ENCODE results near the gene DOK3. TPM values are rescaled to one million over a fixed set of nuclear protein-coding genes. Genes with fewer than 3 reads are reported as not detected.
A peak's percentile ranks its signal among the peaks of the same experiment; 100 is the strongest.

DOK3 gene
- total and polyA plus RNA-seq, 12 donors, result 0.74 to 11.4 (median 2.3) TPM

DNA sequence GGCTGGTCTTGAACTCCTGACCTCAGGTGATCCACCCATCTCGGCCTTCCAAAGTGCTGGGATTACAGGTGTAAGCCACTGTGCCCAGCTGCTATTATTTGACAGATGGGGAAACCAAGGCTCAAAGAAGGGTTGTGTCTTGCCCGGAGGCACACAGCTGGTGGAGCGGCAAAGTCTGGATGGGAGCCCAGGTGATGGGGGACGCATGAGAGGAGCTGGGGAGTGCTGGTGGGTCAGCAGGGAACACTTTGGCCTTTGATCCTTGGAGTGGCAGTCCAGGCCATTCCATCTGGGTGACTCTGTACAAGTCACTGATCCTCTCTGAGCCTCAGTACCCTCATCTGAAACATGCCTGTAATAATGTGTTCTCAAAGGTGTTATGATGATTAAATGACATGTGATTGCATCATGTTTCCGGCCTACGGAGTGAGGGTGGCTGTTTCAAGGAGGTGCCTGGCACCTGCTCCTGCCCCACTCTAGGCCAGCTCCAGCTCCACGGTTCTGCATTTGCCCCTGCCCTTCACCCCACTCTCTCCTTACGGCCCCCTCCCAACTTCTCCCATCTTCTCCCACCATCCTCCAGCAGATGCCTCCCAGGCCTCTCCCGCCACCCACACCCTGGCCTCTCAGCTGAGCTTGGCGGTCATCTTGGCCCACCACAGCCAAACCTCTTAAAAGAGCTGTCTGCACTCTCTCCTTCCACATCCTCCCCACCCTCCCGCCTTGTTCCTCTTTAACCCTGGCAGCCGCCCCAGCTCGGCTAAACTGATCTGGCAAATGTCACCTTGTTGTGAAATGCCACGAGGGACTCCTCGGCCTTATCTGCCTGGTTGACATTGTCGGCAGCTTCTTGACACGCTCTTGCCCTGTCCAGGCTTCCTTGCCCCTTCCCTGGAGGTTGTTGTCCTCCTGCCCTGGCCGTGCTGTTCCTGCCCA is 30.6 kb downstream of the DOK3 start:
- peak; percentile 83 to 93 (median 86) for ATAC-seq
- TF ChIP-seq, protein P1, sequence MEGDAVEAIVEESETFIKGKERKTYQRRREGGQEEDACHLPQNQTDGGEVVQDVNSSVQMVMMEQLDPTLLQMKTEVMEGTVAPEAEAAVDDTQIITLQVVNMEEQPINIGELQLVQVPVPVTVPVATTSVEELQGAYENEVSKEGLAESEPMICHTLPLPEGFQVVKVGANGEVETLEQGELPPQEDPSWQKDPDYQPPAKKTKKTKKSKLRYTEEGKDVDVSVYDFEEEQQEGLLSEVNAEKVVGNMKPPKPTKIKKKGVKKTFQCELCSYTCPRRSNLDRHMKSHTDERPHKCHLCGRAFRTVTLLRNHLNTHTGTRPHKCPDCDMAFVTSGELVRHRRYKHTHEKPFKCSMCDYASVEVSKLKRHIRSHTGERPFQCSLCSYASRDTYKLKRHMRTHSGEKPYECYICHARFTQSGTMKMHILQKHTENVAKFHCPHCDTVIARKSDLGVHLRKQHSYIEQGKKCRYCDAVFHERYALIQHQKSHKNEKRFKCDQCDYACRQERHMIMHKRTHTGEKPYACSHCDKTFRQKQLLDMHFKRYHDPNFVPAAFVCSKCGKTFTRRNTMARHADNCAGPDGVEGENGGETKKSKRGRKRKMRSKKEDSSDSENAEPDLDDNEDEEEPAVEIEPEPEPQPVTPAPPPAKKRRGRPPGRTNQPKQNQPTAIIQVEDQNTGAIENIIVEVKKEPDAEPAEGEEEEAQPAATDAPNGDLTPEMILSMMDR (IDR thresholded peaks at IDR 0.05), result no peak
- peaks cover 0 to 18% (median 3%) of the 10 kb centered on the region in 7 donors for H3K27me3 ChIP-seq
- DNase-seq, result peak; percentile 88 to 90
- peaks cover 0 to 22% (median 6%) of the 10 kb centered on the region in 9 donors for H3K36me3 ChIP-seq
- 16 to 25% methylated on average over 18 of the region's 18 CpGs for WGBS, 2 donors
- H3K4me1 ChIP-seq, result peaks cover 0 to 51% (median 33%) of the 10 kb centered on the region in 9 donors
- intact Hi-C loops (cut with DNase I), result no loop called here
- H3K27ac ChIP-seq, result peak overlapping the region in 9 of 10 donors; percentile 14 to 80 (median 62)
- H3K9me3 ChIP-seq, result no peaks in the 10 kb centered on the region
- H3K4me3 ChIP-seq, result no peak overlapping the region

DNA sequence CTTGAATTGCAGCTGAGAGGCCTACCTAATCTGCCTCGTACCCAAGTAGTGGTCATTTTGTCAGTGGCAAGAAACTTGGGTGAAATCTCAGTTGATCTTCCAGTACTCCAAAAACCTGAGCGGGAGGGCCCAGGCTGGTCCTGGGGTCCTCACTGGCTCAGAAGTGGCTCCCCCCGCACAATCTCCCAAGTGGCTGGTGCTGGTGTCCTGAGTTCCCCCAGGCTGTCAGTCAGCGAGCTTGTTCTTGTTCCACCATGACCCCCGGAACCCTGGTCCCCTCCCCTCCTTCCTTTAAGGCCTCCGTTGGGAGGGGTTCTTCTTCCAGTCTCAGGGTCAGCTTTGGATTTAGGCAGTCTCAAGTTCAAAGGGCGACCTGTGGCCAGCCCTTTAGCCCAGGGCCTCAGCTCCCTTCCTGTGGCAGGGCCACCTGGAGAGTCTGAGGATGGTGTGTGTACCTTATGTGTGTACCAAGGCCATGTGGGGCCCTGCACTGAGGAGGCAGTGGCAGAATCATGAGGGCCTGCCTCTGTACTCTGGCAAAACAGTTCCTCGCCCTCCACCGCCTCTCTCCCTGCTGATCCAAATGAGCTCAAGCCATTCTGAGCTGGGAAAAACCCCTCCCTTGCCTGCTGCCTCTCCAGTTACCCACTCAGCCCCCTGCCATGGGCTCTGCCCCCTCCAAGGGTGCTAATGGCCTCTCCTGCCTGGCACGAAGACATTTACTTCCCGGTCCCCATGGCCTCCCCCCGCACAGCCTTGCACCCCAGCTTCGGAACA is 31.7 kb downstream of the DOK3 start:
- H3K9me3 ChIP-seq, result no peaks in the 10 kb centered on the region
- intact Hi-C loops (cut with DNase I), result no loop called here
- peaks cover 0 to 25% (median 3%) of the 10 kb centered on the region in 7 donors for H3K27me3 ChIP-seq
- DNase-seq (no peak), ATAC-seq (no peak)
- 94 to 95% methylated on average over 13 of the region's 13 CpGs for WGBS, 2 donors
- TF ChIP-seq, protein P1 (IDR thresholded peaks at IDR 0.05), result no peak
- no peak overlapping the region for H3K4me3 ChIP-seq
- peak overlapping the region in 1 of 10 donors; percentile 76 for H3K27ac ChIP-seq
- H3K4me1 ChIP-seq, result peaks cover 0 to 52% (median 35%) of the 10 kb centered on the region in 9 donors
- H3K36me3 ChIP-seq, result peaks cover 0 to 11% (median 0%) of the 10 kb centered on the region in 9 donors

DNA sequence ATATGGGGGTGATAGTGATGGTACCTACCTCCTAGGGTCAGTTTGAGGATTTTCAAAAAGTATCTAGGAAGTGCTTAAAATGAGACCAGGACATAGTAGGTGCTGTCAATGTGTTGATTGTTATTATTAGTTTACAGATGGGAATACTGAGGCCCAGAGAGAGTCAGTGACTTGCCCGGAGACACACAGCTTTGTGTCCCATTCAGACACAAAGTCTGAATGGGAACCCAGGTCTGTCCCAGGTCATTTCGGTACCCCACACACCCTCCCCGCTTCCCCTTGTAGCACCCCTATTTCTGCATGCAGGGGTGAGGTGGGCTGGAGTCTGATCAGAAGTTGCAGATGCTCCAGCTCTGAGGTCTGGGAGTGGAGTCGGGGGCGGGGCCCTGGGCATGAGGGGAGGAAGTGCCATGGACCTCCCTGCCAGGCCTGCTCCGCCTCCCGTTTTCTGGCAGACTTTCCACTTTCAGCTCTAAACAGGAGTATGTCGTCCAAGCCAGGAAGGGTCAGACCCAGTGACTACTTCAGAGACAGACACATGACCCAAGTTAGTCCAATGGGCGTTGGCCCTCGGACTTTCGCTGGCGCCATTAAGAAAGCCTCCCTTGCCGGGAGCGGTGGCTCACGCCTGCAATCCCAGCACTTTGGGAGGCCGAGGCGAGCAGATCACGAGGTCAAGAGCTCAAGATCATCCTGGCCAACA is 32.9 kb downstream of the DOK3 start:
- Histone ChIP-seq H3K4me1 (peaks cover 0 to 64% (median 46%) of the 10 kb centered on the region in 9 donors), H3K36me3 (peaks cover 0 to 7% (median 0%) of the 10 kb centered on the region in 9 donors), H3K27ac (peak overlapping the region in 2 of 10 donors; percentile 10 to 15), H3K4me3 (no peak overlapping the region), H3K9me3 (no peaks in the 10 kb centered on the region), H3K27me3 (peaks cover 0 to 37% (median 14%) of the 10 kb centered on the region in 7 donors)
- intact Hi-C loops (cut with DNase I), result no loop called here
- TF ChIP-seq, protein P1 (IDR thresholded peaks at IDR 0.05), result no peak
- ATAC-seq (peak in 1 of 8 donors; percentile 2), DNase-seq (no peak)
- WGBS, 2 donors, result 77 to 82% methylated on average over 18 of the region's 18 CpGs

Data from heart right ventricle (tissue), 16 donors.